HG03025 (cell line): ENCODE data around the gene TUNAR.

Source experiments
- ATAC-seq: cut with Tn5 transposase; IDR thresholded peaks from one replicate; pipeline ENCODE4 v1.9.1; 2021; ENCODE audit warnings: mild to moderate bottlenecking, moderate library complexity; ENCODE audit not compliant: unreplicated experiment, low FRiP score

The TUNAR gene

DNA sequence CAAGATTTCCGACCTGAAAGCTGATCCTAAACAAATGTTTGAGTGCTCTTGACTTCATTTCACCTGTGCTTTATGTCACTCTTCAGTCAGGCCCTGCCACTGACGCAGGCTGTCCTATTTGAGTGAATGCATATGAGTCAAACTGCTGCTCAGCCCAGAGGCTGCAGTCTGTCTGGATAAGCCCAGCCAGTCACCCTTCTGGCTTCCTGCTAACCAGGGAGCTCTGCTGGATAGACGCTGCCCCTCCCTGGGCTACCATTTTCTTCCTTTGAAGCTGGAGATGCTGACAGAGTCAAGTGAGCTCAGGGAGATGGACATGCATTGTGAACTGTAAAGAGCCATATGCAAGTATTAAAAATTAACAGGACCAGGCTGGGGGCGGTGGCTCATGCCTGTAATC is 5.1 kb upstream of the TUNAR start:
- ATAC-seq, result no peak

DNA sequence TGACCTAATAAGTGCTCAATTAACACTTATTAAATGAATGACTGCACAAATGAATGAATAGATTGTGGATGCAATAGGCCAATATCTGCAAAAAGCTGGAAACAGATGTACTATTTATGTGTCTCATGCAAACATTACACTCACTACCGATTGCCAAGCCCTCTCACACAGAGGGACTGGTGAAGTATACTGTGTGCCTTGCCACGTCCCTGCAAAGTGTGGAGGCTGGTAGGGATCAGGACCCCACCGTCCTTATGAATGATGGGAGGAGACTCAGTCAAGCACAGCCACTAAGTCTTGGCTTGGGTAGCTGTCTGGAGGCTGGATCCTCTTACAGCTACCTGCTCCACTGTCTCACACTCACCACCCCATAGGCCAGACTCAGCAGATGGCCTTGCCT is 3.9 kb upstream of the TUNAR start:
- ATAC-seq, result no peak

DNA sequence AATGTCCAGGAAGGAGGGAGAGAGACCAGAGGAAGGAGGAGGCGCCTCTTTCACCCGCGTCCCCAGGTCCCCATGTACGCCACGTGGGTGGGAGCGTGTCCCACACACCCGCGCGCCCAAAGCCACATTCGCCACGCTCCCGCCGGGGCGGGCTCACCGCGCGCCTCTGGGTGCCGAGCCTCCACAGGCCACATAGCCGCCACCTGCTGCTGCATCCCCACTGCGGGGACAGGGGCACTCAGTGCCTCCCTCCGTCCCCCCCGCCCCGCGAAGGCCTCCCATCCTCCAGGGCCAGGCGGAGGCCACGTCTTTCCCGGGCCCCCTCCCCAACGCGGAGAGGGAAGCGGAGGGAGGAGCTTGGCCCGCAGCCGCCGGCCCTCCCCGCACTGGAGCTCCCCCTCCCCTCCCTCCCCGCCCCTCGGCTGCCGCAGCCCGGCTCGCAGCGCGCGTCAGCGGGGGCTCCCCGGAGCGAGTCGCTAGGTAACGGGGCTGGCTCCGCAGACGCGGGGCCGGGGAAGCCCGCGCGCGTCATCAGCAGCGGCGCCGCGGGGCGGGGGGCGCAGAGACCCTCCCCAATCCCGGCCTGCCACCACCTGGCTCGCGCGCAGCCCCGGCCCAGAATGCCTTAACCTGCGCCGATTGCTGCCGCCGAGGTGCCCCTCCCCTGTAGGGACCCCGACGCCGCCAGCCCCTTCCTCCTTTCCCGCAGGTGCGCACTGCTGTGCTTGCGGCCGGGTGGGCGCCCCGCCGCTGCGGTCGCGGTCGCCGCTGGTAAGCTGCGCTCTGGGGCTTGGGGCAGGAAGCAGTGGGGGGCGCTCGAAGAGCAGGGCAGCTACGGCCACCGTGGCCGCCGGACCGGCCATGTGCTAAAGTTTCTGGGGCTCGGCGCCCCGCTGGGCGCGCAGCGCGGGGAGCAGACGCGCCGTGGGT is 536 bp upstream of the TUNAR start:
- no peak for ATAC-seq

GRCh38 chr14:95877633-95878032 is 1.0 kb downstream of the TUNAR start:
- ATAC-seq, result no peak

DNA sequence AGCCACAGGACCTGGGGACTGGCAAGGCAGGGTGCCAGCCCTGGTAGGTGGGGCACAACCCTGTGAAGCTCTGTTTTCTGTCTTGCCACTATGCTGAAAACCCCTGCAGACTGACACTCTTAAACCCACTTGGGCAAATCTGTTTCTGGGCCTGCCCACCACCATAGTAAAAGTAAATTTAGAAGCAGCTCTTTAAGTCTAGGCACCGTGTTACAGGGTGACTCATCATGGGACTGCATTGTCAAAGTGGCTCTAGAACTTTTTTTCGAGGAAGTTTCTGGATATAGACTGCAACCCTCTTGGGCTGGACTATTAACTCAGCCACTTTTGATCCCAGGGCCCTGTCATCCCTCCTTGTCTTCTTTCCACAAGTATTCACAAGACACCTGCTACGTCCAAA is 7.7 kb downstream of the TUNAR start:
- no peak for ATAC-seq

GRCh38 chr14:95885278-95885677 is 8.6 kb downstream of the TUNAR start:
- no peak for ATAC-seq

DNA sequence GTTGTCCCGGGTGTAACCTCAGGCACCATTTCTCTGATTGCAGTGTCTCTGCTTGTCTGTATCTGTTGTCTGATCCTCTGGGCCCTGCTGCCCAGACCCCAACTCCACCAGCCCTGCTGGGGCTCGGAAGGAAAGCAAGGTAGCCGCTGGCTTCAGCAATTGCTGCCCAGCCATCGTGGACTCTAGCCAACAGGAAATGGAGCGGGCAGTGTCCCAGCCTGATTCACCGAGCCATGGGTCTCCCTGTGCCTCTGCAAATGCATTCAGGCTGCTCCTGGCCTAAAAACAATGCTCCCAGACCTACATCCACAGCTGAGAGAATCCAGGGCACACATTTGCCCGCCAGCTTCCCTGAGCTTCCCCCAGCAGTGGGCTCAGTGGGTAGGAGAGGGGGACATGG is 9.2 kb downstream of the TUNAR start:
- no peak for ATAC-seq

DNA sequence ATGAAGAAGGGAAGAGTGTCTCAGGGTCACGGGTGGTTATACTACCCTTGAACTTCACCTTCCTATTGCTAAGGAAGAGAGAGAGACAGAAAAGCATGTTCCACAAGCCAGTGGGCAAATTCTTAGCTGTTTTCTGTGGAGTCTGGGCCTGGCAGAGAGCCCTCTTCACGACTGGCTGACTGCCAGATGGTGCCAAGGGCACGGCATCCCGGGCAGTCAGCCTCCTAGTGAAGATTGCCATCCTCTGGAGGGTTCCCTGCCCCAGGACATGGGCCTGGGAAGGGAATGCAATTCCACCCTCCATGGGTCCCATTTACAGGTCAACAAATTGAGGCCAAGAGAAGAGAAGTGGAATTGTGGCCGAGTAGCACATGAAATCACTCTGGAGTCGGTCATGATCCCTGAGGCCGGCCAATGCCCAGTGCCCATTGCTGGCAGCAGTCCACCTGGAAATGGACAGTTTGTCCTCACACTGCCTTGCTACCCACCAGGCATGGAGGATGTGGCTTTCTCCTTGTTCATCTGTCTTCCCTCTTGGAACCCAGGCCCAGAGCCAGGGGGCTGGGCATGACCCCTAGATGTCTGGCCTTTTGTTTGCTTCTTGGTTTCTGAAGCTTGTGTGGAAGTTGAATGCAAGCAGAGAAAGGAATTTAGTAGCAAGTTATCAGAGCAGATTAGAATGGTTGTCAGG is 9.9 kb downstream of the TUNAR start:
- no peak for ATAC-seq

DNA sequence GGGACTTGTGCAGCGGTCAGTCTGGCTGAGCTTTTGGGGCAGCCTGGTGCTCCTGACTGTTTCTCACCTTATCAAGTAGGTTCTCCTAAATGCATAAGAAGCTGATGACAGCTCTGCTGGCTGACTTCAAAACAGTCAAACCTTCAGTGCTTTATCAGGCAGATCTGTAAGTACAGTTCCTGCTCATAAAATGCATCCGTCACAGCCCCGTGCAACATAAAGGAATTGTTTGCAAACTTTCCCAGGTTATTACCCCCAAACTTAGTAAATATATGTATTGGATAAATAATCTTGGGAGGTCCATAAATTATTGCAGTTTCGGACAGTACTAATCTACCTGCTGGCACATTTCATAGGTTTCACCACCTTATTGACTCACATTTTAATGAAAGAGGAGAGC is 10.7 kb downstream of the TUNAR start:
- ATAC-seq, result no peak

GRCh38 chr14:95889236-95889979 is 12.8 kb downstream of the TUNAR start:
- ATAC-seq, result no peak

DNA sequence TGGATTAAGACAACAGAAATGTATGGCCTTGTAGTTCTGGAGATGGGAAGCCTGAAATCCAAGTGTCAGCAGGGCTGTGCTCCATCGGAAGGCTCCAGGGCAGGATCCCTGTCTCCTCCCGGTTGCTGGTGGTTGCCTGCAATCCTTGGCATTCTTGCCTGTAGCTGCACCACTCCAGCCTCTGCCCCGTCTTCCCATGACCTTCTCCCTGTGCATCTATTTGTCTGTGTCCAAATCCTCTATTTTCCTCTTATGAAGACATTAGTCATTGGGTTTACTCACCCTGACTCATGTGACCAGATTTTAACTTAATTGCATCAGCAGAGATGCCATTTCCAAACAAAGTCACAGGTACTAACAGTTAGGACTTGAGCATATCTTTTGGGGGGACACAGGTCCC is 15.1 kb downstream of the TUNAR start:
- no peak for ATAC-seq

GRCh38 chr14:95892142-95892541 is 15.5 kb downstream of the TUNAR start:
- no peak for ATAC-seq

DNA sequence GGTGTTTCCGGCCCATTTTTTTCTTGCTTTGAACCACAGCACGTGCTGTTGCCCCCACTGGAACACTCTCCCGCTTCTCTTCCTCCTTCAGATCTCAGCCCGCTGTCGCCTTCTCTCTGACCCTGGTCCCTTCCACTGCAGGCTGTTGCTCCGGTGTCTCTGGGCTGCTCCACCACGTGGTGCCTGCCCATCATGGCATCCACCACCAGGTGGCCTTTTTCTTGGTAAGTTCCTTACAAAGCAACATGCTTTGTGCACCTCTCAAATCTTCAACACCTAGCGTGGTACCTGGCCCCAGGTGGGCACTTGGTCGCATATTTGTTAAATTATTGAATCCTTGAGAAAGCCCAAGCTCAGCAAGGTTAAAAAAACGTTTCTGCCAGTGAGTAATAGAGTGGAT is 19.1 kb downstream of the TUNAR start:
- ATAC-seq, result no peak

- ATAC-seq, result no peak
These were observed 20.0 kb downstream of the TUNAR start for GRCh38 chr14:95896498-95897135.

DNA sequence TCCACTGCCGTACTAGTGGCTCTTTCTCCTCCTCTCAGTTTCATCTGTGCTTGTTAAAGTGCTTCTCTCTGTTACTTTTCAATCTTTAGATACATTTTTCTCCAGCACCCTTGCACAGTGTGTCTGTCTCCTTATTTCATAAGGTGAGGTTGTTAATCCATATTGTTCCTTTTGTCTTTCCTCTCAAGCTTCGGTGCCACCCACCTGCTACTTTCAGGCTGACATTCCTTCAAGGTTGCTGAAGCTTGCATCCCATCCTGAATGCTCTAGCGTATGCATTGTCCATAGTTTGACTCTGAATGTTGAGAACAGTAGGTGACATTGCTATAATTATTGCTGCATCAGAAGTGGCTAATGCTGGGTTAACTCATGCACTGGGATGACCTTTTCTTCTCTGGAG is 20.6 kb downstream of the TUNAR start:
- ATAC-seq, result no peak

DNA sequence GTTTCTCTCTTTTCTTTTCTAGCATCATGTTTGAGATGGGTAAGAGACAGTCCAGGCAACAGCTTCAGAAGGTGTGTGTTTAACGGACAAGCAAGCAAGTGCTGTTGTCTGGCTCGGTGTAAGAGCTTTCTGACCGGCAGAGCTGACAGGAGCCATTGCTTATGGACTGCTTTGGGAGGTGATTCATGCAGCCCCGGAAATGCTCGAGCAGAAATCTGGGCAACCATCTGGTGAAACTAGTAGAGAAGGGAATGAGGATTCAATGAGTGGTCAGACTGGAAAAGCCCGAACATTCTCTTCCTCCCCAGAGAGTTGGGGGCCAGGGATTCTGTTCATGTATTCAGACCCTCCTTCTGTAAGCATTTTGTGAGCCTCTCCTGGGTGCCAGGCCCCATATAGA is 24.4 kb downstream of the TUNAR start:
- ATAC-seq, result no peak

DNA sequence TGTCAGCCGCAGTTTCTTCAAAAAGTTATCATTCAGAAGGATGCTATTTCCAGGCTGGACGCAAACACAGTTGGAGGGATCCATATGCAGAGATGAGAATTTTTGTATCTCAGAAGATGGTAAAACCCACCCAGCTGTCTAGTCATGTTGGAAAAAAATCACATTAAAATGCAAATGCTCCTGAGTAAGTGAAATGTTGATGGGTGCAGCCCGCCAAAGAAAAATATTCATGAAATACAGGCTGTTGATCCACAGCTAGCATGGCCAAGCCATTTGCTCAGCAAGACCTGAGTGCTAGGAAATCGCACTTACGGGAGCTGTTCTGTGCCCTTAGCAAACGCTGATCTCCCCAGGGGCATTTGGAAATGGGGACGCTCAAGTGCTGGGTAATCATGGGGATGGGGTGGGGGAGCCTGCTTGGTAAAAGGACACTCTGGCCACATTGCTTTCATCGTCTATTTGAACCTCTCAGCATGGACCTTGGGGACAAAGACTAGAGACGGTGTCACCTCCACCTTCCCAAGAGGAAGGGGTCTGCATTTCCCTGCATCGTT is 25.7 kb downstream of the TUNAR start:
- no peak for ATAC-seq

DNA sequence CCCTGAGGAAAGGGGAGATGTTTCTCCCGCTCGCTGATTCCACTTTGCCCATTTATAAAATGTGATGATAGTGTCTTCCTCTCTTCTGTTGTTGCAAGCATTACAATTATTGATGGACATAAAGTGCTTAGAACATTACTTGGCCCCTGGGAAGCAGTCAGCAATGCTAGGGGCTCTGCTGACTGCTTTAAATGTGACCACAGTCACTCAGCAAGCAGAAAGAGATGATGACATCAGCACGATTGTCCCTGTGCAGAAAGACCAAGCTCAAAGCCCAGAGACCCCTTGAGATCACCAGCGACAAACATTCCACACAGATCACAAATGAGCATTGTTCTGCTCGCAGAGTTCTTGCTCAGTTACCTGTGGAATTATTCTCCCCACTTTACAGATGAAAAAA is 26.5 kb downstream of the TUNAR start:
- no peak for ATAC-seq

GRCh38 chr14:95903616-95904107 is 27.0 kb downstream of the TUNAR start:
- no peak for ATAC-seq

DNA sequence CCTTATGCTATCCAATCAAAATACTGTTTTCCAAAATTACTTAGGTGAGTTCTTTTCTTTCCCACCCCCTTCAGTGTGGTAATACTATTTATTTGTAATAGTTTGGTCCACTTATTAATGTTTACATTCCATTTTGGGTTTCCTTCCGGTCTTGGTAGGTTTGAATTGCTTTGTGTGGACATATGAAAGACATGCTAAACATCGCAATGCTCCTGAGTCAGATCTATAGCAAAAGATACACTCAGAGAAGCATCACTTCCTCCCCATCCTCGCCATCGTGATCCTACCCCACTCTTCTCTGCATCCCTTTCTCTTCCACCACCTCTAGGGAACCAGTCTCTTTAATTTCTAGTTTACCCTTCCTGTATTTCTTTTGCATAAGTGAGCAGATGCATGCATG is 30.0 kb downstream of the TUNAR start:
- no peak for ATAC-seq
